Transverse colon (tissue), 4 donors: ENCODE data around the gene MCOLN1. TPM values are rescaled to one million over a fixed set of nuclear protein-coding genes. Genes with fewer than 3 reads are reported as not detected.
A peak's percentile ranks its signal among the peaks of the same experiment; 100 is the strongest.

Source experiments
- DNase-seq: peaks from one replicate; pipeline ENCODE4 v3.0.0-alpha.2; 2019
- H3K27ac ChIP-seq, 4 donors: fragments of 200-600 bp; sonication (generic); 2 replicates each; pipeline ENCODE4 v1.5.1; 2016 to 2018; ENCODE audit warnings: inconsistent platforms in 4 of 4
- H3K27me3 ChIP-seq: fragments of 200-600 bp; sonication (generic); 2 replicates; pipeline ENCODE4 v1.5.1; 2017; ENCODE audit warnings: inconsistent platforms
- H3K36me3 ChIP-seq, 4 donors: fragments of 200-600 bp; sonication (generic); 2 replicates each; pipeline ENCODE4 v1.5.1; 2017 to 2019; ENCODE audit warnings: inconsistent platforms in 4 of 4
- H3K4me1 ChIP-seq, 4 donors: fragments of 200-600 bp; sonication (generic); 2 replicates each; pipeline ENCODE4 v1.5.1; 2017 to 2020; ENCODE audit warnings: inconsistent platforms in 4 of 4
- H3K4me3 ChIP-seq, 4 donors: fragments of 200-600 bp; sonication (generic); 1 replicate in 1 of 4; 2 replicates in 3 of 4; pipeline versions ENCODE4 v1.5.1 to v1.6.1; 2017 to 2019; ENCODE audit warnings: inconsistent platforms in 4 of 4
- H3K9me3 ChIP-seq, 2 donors: fragments of 200-600 bp; sonication (generic); 2 replicates each; pipeline ENCODE4 v1.5.1; 2017 to 2019; ENCODE audit warnings: inconsistent platforms in 2 of 2
- EP300 ChIP-seq: sonication (generic); formaldehyde crosslinking; IDR thresholded peaks from one replicate; pipeline ENCODE4 v1.6.1; 2017; ENCODE audit warnings: antibody characterized with exemption, low read depth
- POLR2A ChIP-seq: fragments of 450-650 bp; IDR thresholded peaks from one replicate; pipeline ENCODE4 v1.6.1; 2016; ENCODE audit warnings: antibody characterized with exemption, mild to moderate bottlenecking, moderate library complexity
- POLR2AphosphoS5 ChIP-seq, 3 donors: sonication (generic); formaldehyde crosslinking; IDR thresholded peaks; one replicate each; pipeline ENCODE4 v1.6.1; 2016; ENCODE audit warnings: antibody characterized with exemption in 3 of 3
- WGBS, 2 donors: methylation state at CpG; one replicate each; pipeline ENCODE4 v1.1.5; 2018; ENCODE audit warnings: low coverage in 1 of 2; 5-methylcytosine and 5-hydroxymethylcytosine counted together
- in situ Hi-C, 4 donors: fragments of 200-750 bp; cut with MboI; loops; one replicate each; pipeline versions ENCODE4 v1.15.0 to v1.15.1; 2017; ENCODE audit warnings: low sequenced_read_pairs in 3 of 4, low pct_ligation_motif_present in 1 of 4, low pct_unique_long_range_greater_than_20kb in 1 of 4
- intact Hi-C: fragments of 100-400 bp; cut with DNase I; formaldehyde crosslinking; loops from one replicate; pipeline ENCODE4 v1.15.1; 2023; ENCODE audit warnings: low total_unique reads
- total RNA-seq, 4 donors: library from RNA; depleted of rRNA; stranded (reverse); fragments of >200 nt; gene quantifications; one replicate each; pipeline ENCODE4 v1.1.0, GENCODE V29; 2016
- TF ChIP-seq, protein P1 (sequence below), 5 experiments: fragments of 200-600 bp in 3 of 5; fragments of 450-650 bp in 2 of 5; sonication (generic) in 3 of 5; IDR thresholded peaks; 1 replicate in 2 of 5; 2 replicates in 3 of 5; pipeline ENCODE4 v1.5.1; 2016 to 2017; ENCODE audit warnings: antibody characterized with exemption in 5 of 5, inconsistent platforms in 3 of 5, mild to moderate bottlenecking in 2 of 5, moderate library complexity in 1 of 5

Gene MCOLN1
- total RNA-seq: 10 to 100 TPM; 14.7 to 93.1 (median 23.9) TPM

GRCh38 chr19:7522072-7522922, at the start of gene MCOLN1:
TSS of gene MCOLN1 (plus strand) at chr19:7522624. CDS start at chr19:7522751, 127 bp downstream.
- peaks cover 7 to 26% (median 18%) of the 10 kb centered on the region in 4 donors for H3K4me1 ChIP-seq
- H3K4me3 ChIP-seq: peak within 1 kb of the TSS; percentile 78 to 96 (median 90)
- H3K9me3 ChIP-seq: no peaks in the 10 kb centered on the region
- DNase-seq: peak; percentile 100
- TF ChIP-seq POLR2A: peak; percentile 56
- TF ChIP-seq EP300: no peak
- peak; percentile 82 to 85 (median 82) for TF ChIP-seq POLR2AphosphoS5 (IDR thresholded peaks at IDR 0.05)
- TF ChIP-seq, protein P1, sequence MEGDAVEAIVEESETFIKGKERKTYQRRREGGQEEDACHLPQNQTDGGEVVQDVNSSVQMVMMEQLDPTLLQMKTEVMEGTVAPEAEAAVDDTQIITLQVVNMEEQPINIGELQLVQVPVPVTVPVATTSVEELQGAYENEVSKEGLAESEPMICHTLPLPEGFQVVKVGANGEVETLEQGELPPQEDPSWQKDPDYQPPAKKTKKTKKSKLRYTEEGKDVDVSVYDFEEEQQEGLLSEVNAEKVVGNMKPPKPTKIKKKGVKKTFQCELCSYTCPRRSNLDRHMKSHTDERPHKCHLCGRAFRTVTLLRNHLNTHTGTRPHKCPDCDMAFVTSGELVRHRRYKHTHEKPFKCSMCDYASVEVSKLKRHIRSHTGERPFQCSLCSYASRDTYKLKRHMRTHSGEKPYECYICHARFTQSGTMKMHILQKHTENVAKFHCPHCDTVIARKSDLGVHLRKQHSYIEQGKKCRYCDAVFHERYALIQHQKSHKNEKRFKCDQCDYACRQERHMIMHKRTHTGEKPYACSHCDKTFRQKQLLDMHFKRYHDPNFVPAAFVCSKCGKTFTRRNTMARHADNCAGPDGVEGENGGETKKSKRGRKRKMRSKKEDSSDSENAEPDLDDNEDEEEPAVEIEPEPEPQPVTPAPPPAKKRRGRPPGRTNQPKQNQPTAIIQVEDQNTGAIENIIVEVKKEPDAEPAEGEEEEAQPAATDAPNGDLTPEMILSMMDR (IDR thresholded peaks at IDR 0.05): peak in 1 of 5 experiments; percentile 30
- H3K27me3 ChIP-seq: no peaks in the 10 kb centered on the region
- H3K27ac ChIP-seq: peak within 1 kb of the TSS; percentile 70 to 84 (median 80)
- intact Hi-C loops: no loop called here
- peaks cover 0 to 5% (median 0%) of the 10 kb centered on the region in 4 donors for H3K36me3 ChIP-seq
- in situ Hi-C loops: no loop called here
- 0 to 2% methylated on average over 4 to 34 of the region's 65 CpGs for WGBS, 2 donors

DNA sequence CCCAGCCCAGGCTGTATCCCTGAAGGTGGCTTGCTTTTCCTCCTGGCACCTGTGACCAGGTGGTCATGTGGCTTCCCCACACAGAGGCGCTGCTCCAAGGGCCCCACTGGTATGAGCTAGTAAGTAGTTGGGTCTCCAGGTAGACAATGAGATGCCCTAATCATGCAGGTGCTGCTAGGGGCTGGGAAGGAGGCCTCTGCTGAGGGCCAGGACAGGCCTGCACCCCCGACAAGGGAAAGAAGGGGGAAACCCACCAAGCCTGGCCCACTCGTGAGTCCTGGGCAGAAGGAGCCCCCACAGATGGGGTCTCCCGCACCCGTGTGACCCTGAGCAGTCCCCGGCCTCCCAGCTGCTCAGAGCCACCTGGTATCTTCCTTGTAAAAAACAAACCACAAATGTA, 46.8 kb upstream of the MCOLN1 start:
- WGBS, 2 donors: 79% methylated on average over 6 of the region's 6 CpGs; no CpG with 5 or more reads in 1 of the 2 donors
- Histone ChIP-seq H3K9me3 (no peaks in the 10 kb centered on the region), H3K27me3 (no peaks in the 10 kb centered on the region), H3K4me1 (no peaks in the 10 kb centered on the region), H3K36me3 (peaks cover 0 to 6% (median 2%) of the 10 kb centered on the region in 4 donors), H3K27ac (no peak overlapping the region), H3K4me3 (no peak overlapping the region)
- TF ChIP-seq EP300 (no peak), POLR2AphosphoS5 (IDR thresholded peaks at IDR 0.05) (no peak), POLR2A (no peak)
- TF ChIP-seq, protein P1 (IDR thresholded peaks at IDR 0.05): no peak
- in situ Hi-C loops: no loop called here
- no peak for DNase-seq
- intact Hi-C loops: no loop called here

DNA sequence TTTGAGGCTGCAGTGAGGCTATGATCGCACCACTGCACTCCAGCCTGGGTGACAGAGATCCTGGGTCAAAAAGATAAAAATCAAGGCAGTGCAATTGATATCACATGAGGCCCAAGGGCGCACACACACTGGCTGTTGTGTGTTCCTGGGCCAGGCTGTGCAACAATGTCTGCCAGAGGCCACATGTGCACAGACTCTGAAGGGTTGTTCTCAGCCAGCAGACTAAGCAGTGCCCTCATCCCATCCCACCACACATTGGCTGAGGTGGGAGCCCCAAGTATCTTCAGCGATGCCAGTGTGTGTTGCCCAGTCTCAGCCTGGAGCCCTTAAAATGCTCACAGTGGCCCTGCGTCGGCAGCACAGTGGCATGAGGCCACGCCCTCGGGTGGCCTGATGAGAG, 46.2 kb upstream of the MCOLN1 start:
- Histone ChIP-seq H3K9me3 (no peaks in the 10 kb centered on the region), H3K4me3 (no peak overlapping the region), H3K36me3 (peaks cover 0 to under 1% (median 0%) of the 10 kb centered on the region in 4 donors), H3K27ac (no peak overlapping the region), H3K27me3 (no peaks in the 10 kb centered on the region), H3K4me1 (no peaks in the 10 kb centered on the region)
- DNase-seq: no peak
- in situ Hi-C loops: no loop called here
- 70% methylated on average over 7 of the region's 7 CpGs; no CpG with 5 or more reads in 1 of the 2 donors for WGBS, 2 donors
- TF ChIP-seq EP300: no peak
- TF ChIP-seq POLR2AphosphoS5 (IDR thresholded peaks at IDR 0.05): peak in 1 of 3 donors; percentile 28
- intact Hi-C loops: no loop called here

- Histone ChIP-seq H3K27me3 (no peaks in the 10 kb centered on the region), H3K4me3 (no peak overlapping the region), H3K36me3 (no peaks in the 10 kb centered on the region), H3K9me3 (no peaks in the 10 kb centered on the region), H3K27ac (no peak overlapping the region), H3K4me1 (peaks cover 0 to 2% (median 0%) of the 10 kb centered on the region in 4 donors)
- WGBS, 2 donors: 87% methylated on average over 21 to 30 of the region's 35 CpGs
- intact Hi-C loops: no loop called here
- no peak for TF ChIP-seq POLR2AphosphoS5 (IDR thresholded peaks at IDR 0.05)
- no peak for TF ChIP-seq EP300
- no peak for TF ChIP-seq POLR2A
- TF ChIP-seq, protein P1 (IDR thresholded peaks at IDR 0.05): no peak
- DNase-seq: no peak
- in situ Hi-C loops: no loop called here
Measured at GRCh38 chr19:7476777-7477494, 45.5 kb upstream of the MCOLN1 start.
